ENCODE measurements around the gene TCF7L1. TPM values are rescaled to one million over a fixed set of nuclear protein-coding genes. Genes with fewer than 3 reads are reported as not detected.
"Not testable (repeated sequence)": the region's sequence is repeated elsewhere in the genome, so short reads cannot be mapped to it uniquely, and the experiment has no call there.

The TCF7L1 gene
- total RNA-seq, 1 donor from 2014 or later: 6.6 TPM

DNA sequence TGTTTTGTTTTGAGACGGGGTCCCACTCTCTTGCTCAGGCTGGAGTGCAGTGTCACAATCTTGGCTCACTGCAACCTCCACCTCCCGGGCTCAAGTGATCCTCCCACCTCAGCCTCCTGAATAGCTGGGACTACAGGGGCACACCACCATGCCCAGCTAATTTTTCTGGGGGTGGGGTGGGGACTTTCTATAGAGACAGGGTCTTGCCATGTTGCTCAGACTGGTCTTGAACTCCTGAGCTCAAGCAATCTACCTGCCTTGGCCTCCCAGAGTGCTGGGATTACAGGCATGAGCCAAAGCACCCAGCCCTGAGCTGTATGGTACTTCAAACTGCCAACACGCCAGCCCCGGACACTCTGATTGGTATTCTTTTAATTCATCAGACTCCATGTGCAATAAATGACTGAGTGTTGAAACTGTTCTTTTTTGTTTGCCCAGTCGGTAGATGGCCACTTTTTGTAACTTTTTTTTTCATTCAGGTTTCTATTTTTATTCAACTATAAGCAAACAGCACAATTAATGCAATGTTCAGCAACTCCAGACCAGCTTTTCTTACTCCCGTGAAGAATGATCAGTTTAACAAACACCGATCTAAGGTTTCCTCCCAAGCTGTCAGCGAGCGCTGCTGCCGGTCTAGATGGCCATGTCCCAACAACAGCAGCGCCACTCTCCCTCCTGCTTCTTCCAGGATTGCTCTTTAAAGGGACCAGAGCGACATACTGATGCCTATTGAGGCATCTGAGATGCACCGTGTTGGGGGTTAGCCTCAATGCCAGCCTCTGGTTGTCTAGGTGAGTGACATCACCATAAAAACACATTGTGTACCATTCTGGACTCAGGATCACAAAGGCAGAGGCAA is 207.1 kb downstream of the TCF7L1 start:
- peaks cover 4% of the 10 kb centered on the region for H3K27me3 Mint-ChIP-seq (ENCODE audit: unreplicated experiment)
- DNase-seq: no peak
- H3K4me3 Mint-ChIP-seq (ENCODE audit: unreplicated experiment): no peak overlapping the region
- H3K9me3 Mint-ChIP-seq (ENCODE audit: unreplicated experiment): no peaks in the 10 kb centered on the region
- no peaks in the 10 kb centered on the region for H3K4me1 Mint-ChIP-seq (ENCODE audit: low read depth, unreplicated experiment)
- TF ChIP-seq, protein P1, sequence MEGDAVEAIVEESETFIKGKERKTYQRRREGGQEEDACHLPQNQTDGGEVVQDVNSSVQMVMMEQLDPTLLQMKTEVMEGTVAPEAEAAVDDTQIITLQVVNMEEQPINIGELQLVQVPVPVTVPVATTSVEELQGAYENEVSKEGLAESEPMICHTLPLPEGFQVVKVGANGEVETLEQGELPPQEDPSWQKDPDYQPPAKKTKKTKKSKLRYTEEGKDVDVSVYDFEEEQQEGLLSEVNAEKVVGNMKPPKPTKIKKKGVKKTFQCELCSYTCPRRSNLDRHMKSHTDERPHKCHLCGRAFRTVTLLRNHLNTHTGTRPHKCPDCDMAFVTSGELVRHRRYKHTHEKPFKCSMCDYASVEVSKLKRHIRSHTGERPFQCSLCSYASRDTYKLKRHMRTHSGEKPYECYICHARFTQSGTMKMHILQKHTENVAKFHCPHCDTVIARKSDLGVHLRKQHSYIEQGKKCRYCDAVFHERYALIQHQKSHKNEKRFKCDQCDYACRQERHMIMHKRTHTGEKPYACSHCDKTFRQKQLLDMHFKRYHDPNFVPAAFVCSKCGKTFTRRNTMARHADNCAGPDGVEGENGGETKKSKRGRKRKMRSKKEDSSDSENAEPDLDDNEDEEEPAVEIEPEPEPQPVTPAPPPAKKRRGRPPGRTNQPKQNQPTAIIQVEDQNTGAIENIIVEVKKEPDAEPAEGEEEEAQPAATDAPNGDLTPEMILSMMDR (IDR thresholded peaks at IDR 0.05; ENCODE audit: partially characterized antibody, unreplicated experiment): no peak
- peaks cover 5% of the 10 kb centered on the region for H3K36me3 Mint-ChIP-seq (ENCODE audit: unreplicated experiment)
- H3K27ac Mint-ChIP-seq (ENCODE audit: unreplicated experiment): no peak overlapping the region

DNA sequence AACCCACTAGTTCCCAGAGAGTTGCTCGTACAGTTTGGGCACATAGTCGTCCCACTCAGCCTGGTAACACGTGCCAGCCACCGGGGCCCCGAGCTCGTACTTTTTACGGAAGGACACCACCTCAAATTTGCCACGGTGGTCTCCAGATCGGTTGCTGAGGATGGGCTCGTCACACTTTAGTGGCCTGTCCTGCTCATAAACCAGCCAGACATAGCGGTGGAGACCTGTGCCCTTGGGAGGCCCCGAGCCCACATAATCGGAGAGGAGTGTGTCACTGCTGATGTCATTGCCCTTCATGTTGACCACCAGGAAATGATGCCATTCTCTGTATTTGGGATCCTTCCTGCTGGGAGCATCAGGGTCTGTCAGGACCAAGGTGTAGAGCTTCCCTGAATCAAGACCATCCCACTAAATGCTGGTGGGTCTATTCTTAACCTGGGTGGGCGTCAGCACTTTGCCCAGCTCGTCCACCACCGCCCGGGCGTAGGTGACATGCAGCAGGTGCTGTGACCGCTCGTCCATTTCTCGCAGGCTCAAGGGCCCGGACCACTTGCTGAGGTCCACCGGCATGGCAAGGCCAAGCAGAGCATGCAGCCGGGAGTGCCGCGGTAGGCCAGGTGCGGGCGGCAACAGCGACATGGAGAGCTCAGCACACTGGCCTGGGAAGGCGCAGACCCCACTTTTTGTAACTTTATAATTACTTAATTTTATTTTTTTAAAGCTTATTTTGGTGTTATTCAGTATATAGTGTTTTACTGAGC is 208.3 kb downstream of the TCF7L1 start:
- H3K36me3 Mint-ChIP-seq (ENCODE audit: unreplicated experiment): peaks cover 5% of the 10 kb centered on the region

DNA sequence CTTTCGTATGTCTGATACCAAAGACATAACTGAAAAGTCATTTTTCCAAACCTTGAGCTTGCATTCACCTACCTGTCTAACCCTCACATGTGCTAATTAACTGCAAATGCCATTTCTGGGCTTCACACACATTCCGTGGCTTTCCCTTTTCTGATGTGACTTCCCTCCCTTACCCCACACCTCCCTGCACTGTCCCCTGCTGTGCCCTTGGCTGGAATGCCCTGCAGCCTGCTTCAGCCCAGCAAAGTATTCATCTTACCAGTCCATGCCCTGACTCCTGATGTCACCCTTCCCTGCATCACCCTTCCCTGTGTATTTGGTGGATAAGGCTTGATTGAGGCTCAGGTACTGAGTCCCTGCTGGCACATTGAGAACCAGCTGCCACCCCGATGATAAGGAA is 209.0 kb downstream of the TCF7L1 start:
- DNase-seq: no peak
- Mint-ChIP-seq H3K36me3 (ENCODE audit: unreplicated experiment) (peaks cover 5% of the 10 kb centered on the region), H3K9me3 (ENCODE audit: unreplicated experiment) (no peaks in the 10 kb centered on the region), H3K4me3 (ENCODE audit: unreplicated experiment) (no peak overlapping the region), H3K27me3 (ENCODE audit: unreplicated experiment) (peaks cover 4% of the 10 kb centered on the region), H3K4me1 (ENCODE audit: low read depth, unreplicated experiment) (no peaks in the 10 kb centered on the region), H3K27ac (ENCODE audit: unreplicated experiment) (no peak overlapping the region)
- TF ChIP-seq, protein P1 (IDR thresholded peaks at IDR 0.05; ENCODE audit: partially characterized antibody, unreplicated experiment): no peak

More for the DNA sequence above, 208.3 kb downstream of the TCF7L1 start:
- Mint-ChIP-seq H3K4me1 (ENCODE audit: low read depth, unreplicated experiment) (no peaks in the 10 kb centered on the region), H3K27me3 (ENCODE audit: unreplicated experiment) (peaks cover 4% of the 10 kb centered on the region), H3K4me3 (ENCODE audit: unreplicated experiment) (no peak overlapping the region), H3K9me3 (ENCODE audit: unreplicated experiment) (no peaks in the 10 kb centered on the region), H3K27ac (ENCODE audit: unreplicated experiment) (no peak overlapping the region)
- no peak for DNase-seq
- TF ChIP-seq, protein P1 (IDR thresholded peaks at IDR 0.05; ENCODE audit: partially characterized antibody, unreplicated experiment): no peak

DNA sequence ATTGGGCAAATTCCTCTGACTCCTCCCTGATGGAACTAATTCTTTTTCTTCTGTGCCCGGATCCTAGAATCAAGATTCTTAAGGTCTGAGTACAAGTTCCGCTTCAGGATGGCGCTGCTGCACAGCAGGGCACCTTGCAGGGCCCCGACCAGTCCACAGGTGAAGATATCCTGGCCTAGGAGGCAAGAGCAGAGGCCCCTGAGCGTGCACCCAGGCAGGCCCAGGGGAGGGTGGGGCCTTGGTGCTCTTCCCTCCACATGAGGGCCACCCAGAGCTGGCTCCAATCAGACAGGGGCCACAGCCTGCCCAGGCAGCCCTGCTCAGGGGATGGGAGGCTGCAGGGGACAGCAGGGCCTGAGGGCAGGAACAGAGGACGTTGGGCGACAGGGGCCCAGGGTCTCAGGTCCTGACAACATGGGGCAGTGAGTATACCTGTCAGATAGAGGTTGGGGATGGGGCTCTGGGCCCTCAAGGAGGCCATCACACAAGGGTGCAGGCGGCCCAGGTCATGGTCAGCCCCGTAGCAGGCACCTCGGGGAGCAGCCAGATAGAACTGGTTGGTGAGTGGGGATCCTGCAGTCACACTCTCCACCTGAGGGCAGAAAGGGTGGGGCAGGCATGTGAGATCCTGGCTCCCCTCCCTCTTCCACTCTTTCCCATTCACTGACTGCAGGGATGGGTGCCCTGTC is 210.2 kb downstream of the TCF7L1 start:
- H3K27me3 Mint-ChIP-seq (ENCODE audit: unreplicated experiment); H3K27ac Mint-ChIP-seq (ENCODE audit: unreplicated experiment); DNase-seq; H3K9me3 Mint-ChIP-seq (ENCODE audit: unreplicated experiment); H3K4me3 Mint-ChIP-seq (ENCODE audit: unreplicated experiment); H3K4me1 Mint-ChIP-seq (ENCODE audit: low read depth, unreplicated experiment); H3K36me3 Mint-ChIP-seq (ENCODE audit: unreplicated experiment): not testable (repeated sequence)

DNA sequence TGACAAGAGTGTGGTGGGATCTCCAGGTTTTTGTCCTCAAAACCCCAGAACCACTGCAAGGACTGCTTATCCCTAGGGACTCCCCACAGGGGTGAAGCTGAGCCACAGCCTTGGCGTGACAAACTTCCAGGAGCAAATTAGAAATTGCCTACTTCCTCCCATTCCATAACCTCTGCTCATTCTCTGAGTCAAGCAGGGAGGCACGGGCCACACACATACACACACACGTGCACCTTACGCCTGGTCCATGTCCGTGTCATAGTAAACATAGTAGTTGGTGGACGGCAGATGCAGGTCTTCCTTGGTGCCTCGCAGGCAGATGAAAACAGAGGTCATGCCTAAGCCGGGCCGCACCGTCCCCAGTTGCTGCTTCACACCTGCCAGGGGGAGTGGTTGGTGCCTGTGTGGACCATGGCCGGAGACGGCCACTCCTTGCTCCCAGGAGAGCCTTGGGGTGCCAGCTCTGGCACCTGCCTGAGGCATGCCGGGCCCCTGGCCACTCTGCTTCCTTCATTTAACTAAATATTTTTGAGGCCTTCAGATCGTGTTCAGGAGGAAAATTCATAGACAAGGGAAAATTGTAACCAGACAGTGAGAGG is 211.3 kb downstream of the TCF7L1 start:
- TF ChIP-seq, protein P1 (IDR thresholded peaks at IDR 0.05; ENCODE audit: partially characterized antibody, unreplicated experiment): no peak
- H3K9me3 Mint-ChIP-seq (ENCODE audit: unreplicated experiment): no peaks in the 10 kb centered on the region
- no peak for DNase-seq
- no peaks in the 10 kb centered on the region for H3K4me1 Mint-ChIP-seq (ENCODE audit: low read depth, unreplicated experiment)
- no peak overlapping the region for H3K4me3 Mint-ChIP-seq (ENCODE audit: unreplicated experiment)
- peaks cover 4% of the 10 kb centered on the region for H3K27me3 Mint-ChIP-seq (ENCODE audit: unreplicated experiment)
- H3K27ac Mint-ChIP-seq (ENCODE audit: unreplicated experiment): no peak overlapping the region
- peaks cover 5% of the 10 kb centered on the region for H3K36me3 Mint-ChIP-seq (ENCODE audit: unreplicated experiment)

Measured in glutamatergic neuron (in vitro differentiated cells).